ENCODE results near the gene PRR5L.
"Not testable (repeated sequence)": the region's sequence is repeated elsewhere in the genome, so short reads cannot be mapped to it uniquely, and the experiment has no call there.

Gene PRR5L

DNA sequence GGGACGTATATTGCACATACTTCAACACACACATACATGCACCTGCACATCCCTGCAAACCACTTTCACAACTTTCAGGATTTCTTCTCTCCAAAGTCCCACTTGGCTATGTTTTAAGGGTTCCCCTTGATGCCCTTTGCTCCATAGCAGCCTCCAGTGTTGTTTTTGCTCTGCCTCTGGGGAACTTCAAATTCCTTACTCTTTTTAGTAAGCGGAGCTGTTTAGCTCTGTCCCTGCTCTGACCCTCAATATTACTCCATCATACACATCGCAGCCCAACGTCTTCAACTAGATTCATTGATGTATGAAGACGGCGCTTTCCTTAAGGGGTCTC is 18.3 kb downstream of the PRR5L start:
- H3K27ac ChIP-seq, result no peak overlapping the region
- H3K36me3 ChIP-seq (replicated peaks), result no peaks in the 10 kb centered on the region
- in situ Hi-C loops (cut with HindIII; ENCODE audit: low pct_ligation_motif_present, low sequenced_read_pairs), result no loop called here
- H3K4me3 ChIP-seq (ENCODE audit: low read depth, low read length), result no peak overlapping the region
- DNase-seq, result no peak
- TF ChIP-seq, protein P1, sequence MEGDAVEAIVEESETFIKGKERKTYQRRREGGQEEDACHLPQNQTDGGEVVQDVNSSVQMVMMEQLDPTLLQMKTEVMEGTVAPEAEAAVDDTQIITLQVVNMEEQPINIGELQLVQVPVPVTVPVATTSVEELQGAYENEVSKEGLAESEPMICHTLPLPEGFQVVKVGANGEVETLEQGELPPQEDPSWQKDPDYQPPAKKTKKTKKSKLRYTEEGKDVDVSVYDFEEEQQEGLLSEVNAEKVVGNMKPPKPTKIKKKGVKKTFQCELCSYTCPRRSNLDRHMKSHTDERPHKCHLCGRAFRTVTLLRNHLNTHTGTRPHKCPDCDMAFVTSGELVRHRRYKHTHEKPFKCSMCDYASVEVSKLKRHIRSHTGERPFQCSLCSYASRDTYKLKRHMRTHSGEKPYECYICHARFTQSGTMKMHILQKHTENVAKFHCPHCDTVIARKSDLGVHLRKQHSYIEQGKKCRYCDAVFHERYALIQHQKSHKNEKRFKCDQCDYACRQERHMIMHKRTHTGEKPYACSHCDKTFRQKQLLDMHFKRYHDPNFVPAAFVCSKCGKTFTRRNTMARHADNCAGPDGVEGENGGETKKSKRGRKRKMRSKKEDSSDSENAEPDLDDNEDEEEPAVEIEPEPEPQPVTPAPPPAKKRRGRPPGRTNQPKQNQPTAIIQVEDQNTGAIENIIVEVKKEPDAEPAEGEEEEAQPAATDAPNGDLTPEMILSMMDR (IDR thresholded peaks at IDR 0.05; ENCODE audit: low read depth, low read length, missing control alignments), result no peak
- no peaks in the 10 kb centered on the region for H3K27me3 ChIP-seq (replicated peaks)

GRCh38 chr11:36316049-36316448 is 20.0 kb downstream of the PRR5L start:
- no peak overlapping the region for H3K27ac ChIP-seq
- H3K27me3 ChIP-seq (replicated peaks), result no peaks in the 10 kb centered on the region
- no peak for DNase-seq
- TF ChIP-seq, protein P1 (IDR thresholded peaks at IDR 0.05; ENCODE audit: low read depth, low read length, missing control alignments), result no peak
- in situ Hi-C loops (cut with HindIII; ENCODE audit: low pct_ligation_motif_present, low sequenced_read_pairs), result no loop called here
- H3K4me3 ChIP-seq (ENCODE audit: low read depth, low read length), result no peak overlapping the region
- H3K36me3 ChIP-seq (replicated peaks), result no peaks in the 10 kb centered on the region

DNA sequence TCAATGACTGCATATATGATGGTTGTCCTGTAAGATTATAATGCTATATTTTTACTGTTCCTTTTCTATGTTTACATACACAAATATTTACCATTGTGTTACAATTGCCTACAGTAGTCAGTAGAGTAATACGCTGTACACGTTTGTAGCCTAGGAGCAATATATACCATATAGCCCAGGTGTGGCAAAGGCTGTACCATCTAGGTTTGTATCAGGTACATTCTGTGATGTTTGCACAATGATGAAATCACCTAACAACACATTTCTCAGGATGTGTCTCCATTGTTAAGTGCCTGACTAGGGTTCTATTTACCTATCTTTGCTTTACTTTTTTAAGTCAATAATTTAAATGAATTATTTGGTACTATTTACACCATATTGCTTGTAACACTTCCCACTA is 21.9 kb downstream of the PRR5L start:
- TF ChIP-seq, protein P1 (IDR thresholded peaks at IDR 0.05; ENCODE audit: low read depth, low read length, missing control alignments), result no peak
- DNase-seq, result no peak
- no peak overlapping the region for H3K4me3 ChIP-seq (ENCODE audit: low read depth, low read length)

DNA sequence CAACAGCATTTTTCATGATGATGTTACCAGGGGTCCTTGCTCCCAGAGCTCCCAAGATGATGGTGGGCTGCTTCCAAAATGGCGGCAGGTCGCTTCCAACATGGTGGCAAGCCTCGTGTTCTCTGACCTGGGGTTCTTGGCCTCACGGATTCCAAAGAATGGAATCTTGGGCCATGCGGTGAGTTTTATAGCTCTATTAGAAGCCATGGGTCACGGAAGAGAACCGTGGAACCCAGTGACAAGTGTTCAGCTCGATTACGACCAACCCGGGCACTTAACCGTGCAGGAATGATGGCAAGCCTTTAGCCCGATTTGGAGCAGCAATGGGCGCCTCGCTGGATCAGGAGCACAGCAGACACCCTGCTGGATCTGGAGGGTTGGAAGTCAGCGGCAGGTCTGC is 28.9 kb downstream of the PRR5L start:
- in situ Hi-C loops (cut with HindIII; ENCODE audit: low pct_ligation_motif_present, low sequenced_read_pairs); H3K27ac ChIP-seq; DNase-seq; H3K4me3 ChIP-seq (ENCODE audit: low read depth, low read length); H3K27me3 ChIP-seq (replicated peaks); H3K36me3 ChIP-seq (replicated peaks): not testable (repeated sequence)

More for the DNA sequence above, 21.9 kb downstream of the PRR5L start:
- Histone ChIP-seq H3K27me3 (replicated peaks) (no peaks in the 10 kb centered on the region), H3K36me3 (replicated peaks) (no peaks in the 10 kb centered on the region), H3K27ac (no peak overlapping the region)
- in situ Hi-C loops (cut with HindIII; ENCODE audit: low pct_ligation_motif_present, low sequenced_read_pairs), result no loop called here

DNA sequence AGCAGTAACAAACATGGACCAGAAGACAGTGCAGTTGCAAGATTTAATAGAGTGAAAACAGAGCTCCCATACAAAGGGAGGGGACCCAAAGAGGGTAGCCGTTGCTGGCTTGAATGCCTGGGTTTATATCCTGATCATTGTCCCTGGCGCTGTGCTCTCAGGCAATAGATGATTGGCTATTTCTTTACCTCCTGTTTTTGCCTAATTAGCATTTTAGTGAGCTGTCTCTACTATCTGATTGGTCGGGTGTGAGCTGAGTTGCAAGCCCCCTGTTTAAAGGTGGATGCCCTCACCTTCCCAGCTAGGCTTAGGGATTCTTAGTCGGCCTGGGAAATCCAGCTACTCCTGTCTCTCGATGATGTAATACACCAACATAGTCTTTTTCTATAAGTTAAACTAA is 29.3 kb downstream of the PRR5L start:
- H3K27ac ChIP-seq; DNase-seq; H3K27me3 ChIP-seq (replicated peaks); H3K4me3 ChIP-seq (ENCODE audit: low read depth, low read length); H3K36me3 ChIP-seq (replicated peaks); in situ Hi-C loops (cut with HindIII; ENCODE audit: low pct_ligation_motif_present, low sequenced_read_pairs): not testable (repeated sequence)

- in situ Hi-C loops (cut with HindIII; ENCODE audit: low pct_ligation_motif_present, low sequenced_read_pairs), result no loop called here
- TF ChIP-seq, protein P1 (IDR thresholded peaks at IDR 0.05; ENCODE audit: low read depth, low read length, missing control alignments), result no peak
- Histone ChIP-seq H3K36me3 (replicated peaks) (no peaks in the 10 kb centered on the region), H3K27me3 (replicated peaks) (no peaks in the 10 kb centered on the region), H3K27ac (no peak overlapping the region), H3K4me3 (ENCODE audit: low read depth, low read length) (no peak overlapping the region)
- DNase-seq, result no peak
These were observed 30.7 kb downstream of the PRR5L start for GRCh38 chr11:36326524-36327419.

Data from brain microvascular endothelial cell (primary cell).